ENCODE measurements around the gene ADAMTS6. TPM values are rescaled to one million over a fixed set of nuclear protein-coding genes. Genes with fewer than 3 reads are reported as not detected.

Gene ADAMTS6
- total RNA-seq, 6 experiments from 2014 or later = 23.1 to 29.9 (median 28.3) TPM

DNA sequence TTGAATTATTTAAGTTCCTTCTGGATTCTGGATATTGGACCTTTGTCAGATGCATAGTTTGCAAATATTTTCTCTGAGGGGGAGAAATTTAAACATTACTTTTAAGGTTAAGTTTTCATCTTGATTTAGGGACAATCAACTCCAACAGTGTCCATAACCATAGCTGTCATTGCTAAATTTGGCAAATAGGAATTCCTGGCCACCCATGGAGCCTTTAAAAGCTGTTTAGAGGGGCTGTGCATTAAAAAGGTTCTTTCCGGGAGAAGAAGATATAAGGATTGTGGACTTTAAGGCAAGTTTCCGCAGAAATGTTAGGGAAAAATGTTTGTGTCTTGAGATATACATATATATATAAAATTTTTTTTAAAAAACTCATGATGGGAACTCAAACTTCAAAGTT, 339.7 kb downstream of the ADAMTS6 start:
- TF ChIP-seq CTCF (IDR thresholded peaks at IDR 0.05) = no peak
- H3K9me3 Mint-ChIP-seq = no peaks in the 10 kb centered on the region
- H3K36me3 Mint-ChIP-seq (ENCODE audit: low read depth) = peaks cover 16% of the 10 kb centered on the region
- H3K4me3 Mint-ChIP-seq = peak overlapping the region; percentile 54
- H3K27me3 Mint-ChIP-seq (ENCODE audit: insufficient read depth) = peaks cover 3% of the 10 kb centered on the region; the same call in 1 of the 2 replicates
- H3K27ac Mint-ChIP-seq = peak overlapping the region; percentile 62
- DNase-seq = no peak
- peaks cover 52% of the 10 kb centered on the region for H3K4me1 Mint-ChIP-seq (ENCODE audit: low read depth)

DNA sequence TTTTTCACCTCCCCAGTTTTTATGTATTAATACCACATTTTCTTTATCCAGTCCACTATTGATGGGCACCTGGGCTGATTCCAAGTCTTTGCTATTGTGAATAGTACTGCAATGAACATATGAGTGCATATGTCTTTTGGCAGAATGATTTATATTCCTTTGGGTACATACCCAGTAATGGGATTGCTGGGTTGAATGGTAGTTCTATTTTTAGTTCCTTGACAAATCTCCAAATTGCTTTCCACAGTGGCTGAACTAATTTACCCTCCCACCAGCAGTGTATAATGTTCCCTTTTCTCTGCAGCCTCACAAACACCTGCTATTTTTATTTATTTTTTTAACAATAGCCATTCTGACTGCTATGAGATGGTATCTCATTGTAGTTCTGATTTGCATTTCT, 340.2 kb downstream of the ADAMTS6 start:
- H3K4me1 Mint-ChIP-seq (ENCODE audit: low read depth) = peaks cover 57% of the 10 kb centered on the region
- no peaks in the 10 kb centered on the region for H3K9me3 Mint-ChIP-seq
- H3K27ac Mint-ChIP-seq = peak overlapping the region; percentile 62
- no peak for DNase-seq
- peak overlapping the region; percentile 54 for H3K4me3 Mint-ChIP-seq
- TF ChIP-seq CTCF (IDR thresholded peaks at IDR 0.05) = no peak
- peaks cover 3% of the 10 kb centered on the region; the same call in 1 of the 2 replicates for H3K27me3 Mint-ChIP-seq (ENCODE audit: insufficient read depth)
- peaks cover 14% of the 10 kb centered on the region for H3K36me3 Mint-ChIP-seq (ENCODE audit: low read depth)

DNA sequence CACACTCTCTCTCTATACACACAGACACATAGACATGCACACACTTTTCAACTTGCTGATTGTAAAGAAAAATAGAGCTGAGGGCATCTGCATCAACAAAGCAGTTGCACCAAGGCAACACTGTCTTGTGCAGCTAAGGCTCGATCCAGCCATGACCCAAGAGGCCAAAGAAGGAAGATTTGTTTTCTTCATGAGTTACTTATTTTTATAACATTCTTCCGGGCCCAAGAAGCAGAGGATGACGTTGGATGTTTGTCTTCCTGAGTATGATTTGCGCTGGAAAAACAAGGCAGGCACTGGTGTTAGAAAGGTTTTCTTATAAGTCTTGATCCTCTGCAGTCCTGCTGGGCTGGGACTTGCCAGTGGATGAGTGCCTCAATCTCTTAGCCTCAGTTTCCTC, 344.1 kb downstream of the ADAMTS6 start:
- no peak for DNase-seq
- peaks cover 4% of the 10 kb centered on the region; the same call in 1 of the 2 replicates for H3K27me3 Mint-ChIP-seq (ENCODE audit: insufficient read depth)
- no peaks in the 10 kb centered on the region for H3K9me3 Mint-ChIP-seq
- H3K4me3 Mint-ChIP-seq = no peak overlapping the region
- H3K27ac Mint-ChIP-seq = no peak overlapping the region
- H3K4me1 Mint-ChIP-seq (ENCODE audit: low read depth) = peaks cover 58% of the 10 kb centered on the region
- no peak for TF ChIP-seq CTCF (IDR thresholded peaks at IDR 0.05)
- no peaks in the 10 kb centered on the region; the same call in 1 of the 2 replicates for H3K36me3 Mint-ChIP-seq (ENCODE audit: low read depth)

DNA sequence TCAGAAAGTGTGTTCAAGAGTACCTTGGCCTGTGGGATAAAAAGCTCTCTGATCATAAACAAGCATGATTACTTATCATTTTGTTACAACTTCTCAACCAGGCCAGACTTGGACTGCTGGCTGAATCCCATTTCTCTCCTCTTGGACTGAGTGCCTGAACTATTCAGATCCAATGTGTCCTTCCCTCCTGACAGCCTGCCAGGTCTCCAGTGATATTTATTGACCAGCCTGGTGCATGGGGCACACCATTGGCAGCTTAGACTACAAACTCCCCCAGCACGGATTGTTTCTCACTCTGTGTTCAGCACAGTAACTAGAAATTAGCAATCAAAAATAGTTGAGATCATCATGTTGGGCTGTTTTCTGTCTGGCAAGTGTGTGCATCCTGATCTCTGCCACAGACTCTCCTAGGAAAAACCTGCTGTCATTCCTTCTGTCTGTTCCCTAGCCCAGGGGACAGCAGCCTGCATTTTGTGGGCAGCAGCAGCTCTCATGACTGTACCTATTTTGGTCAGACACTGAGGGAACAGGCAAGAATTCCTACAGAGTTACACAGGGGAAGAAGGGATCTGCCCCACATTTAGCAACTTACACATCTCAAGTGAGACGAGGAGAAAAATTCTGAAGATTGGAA, 348.1 kb downstream of the ADAMTS6 start:
- no peak overlapping the region for H3K4me3 Mint-ChIP-seq
- H3K4me1 Mint-ChIP-seq (ENCODE audit: low read depth) = peaks cover 32% of the 10 kb centered on the region
- TF ChIP-seq CTCF (IDR thresholded peaks at IDR 0.05) = no peak
- no peaks in the 10 kb centered on the region for H3K36me3 Mint-ChIP-seq (ENCODE audit: low read depth)
- peaks cover 2% of the 10 kb centered on the region; the same call in 1 of the 2 replicates for H3K27me3 Mint-ChIP-seq (ENCODE audit: insufficient read depth)
- H3K9me3 Mint-ChIP-seq = no peaks in the 10 kb centered on the region
- peak overlapping the region; percentile 54 for H3K27ac Mint-ChIP-seq
- DNase-seq = no peak

- H3K27me3 Mint-ChIP-seq (ENCODE audit: insufficient read depth) = peaks cover 2% of the 10 kb centered on the region; the same call in 1 of the 2 replicates
- TF ChIP-seq CTCF (IDR thresholded peaks at IDR 0.05) = no peak
- no peak overlapping the region for H3K4me3 Mint-ChIP-seq
- H3K27ac Mint-ChIP-seq = no peak overlapping the region
- no peak for DNase-seq
- no peaks in the 10 kb centered on the region for H3K36me3 Mint-ChIP-seq (ENCODE audit: low read depth)
- peaks cover 42% of the 10 kb centered on the region for H3K4me1 Mint-ChIP-seq (ENCODE audit: low read depth)
- no peaks in the 10 kb centered on the region for H3K9me3 Mint-ChIP-seq
Observed at GRCh38 chr5:65132386-65132785, 349.3 kb downstream of the ADAMTS6 start.

Data from HFFc6 (cell line).